ENCODE results near the gene OGA. TPM values are rescaled to one million over a fixed set of nuclear protein-coding genes. Genes with fewer than 3 reads are reported as not detected.

Gene OGA
- total RNA-seq, 1 donor from 2014 or later = 48.4 TPM

DNA sequence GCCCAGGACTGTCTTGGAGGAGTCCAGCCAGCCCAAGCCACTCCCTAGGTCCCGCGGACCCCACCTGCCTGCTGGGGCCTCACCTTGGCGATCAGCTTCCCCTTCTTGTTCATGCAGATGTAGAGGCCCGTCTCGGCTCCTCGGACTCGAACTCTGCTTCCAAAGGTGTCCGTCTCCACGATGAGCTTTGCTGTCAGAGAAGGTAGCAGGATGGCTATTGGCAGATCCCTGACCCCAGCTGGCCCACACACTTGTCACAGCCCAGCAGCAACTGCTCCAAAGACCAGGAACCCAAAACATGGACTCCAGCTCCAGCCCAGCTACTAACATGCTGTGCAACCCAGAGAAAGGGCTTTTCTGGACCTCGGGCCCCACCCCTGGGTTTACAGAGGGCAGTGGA lies 46.9 kb downstream of the OGA start:
- TF ChIP-seq, protein P1, sequence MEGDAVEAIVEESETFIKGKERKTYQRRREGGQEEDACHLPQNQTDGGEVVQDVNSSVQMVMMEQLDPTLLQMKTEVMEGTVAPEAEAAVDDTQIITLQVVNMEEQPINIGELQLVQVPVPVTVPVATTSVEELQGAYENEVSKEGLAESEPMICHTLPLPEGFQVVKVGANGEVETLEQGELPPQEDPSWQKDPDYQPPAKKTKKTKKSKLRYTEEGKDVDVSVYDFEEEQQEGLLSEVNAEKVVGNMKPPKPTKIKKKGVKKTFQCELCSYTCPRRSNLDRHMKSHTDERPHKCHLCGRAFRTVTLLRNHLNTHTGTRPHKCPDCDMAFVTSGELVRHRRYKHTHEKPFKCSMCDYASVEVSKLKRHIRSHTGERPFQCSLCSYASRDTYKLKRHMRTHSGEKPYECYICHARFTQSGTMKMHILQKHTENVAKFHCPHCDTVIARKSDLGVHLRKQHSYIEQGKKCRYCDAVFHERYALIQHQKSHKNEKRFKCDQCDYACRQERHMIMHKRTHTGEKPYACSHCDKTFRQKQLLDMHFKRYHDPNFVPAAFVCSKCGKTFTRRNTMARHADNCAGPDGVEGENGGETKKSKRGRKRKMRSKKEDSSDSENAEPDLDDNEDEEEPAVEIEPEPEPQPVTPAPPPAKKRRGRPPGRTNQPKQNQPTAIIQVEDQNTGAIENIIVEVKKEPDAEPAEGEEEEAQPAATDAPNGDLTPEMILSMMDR (conservative IDR thresholded peaks at IDR 0.05; ENCODE audit: low read depth, low read length) = no peak
- no peak overlapping the region for H3K4me3 ChIP-seq (ENCODE audit: low read depth, low read length)
- DNase-seq (ENCODE audit: low read depth) = no peak

DNA sequence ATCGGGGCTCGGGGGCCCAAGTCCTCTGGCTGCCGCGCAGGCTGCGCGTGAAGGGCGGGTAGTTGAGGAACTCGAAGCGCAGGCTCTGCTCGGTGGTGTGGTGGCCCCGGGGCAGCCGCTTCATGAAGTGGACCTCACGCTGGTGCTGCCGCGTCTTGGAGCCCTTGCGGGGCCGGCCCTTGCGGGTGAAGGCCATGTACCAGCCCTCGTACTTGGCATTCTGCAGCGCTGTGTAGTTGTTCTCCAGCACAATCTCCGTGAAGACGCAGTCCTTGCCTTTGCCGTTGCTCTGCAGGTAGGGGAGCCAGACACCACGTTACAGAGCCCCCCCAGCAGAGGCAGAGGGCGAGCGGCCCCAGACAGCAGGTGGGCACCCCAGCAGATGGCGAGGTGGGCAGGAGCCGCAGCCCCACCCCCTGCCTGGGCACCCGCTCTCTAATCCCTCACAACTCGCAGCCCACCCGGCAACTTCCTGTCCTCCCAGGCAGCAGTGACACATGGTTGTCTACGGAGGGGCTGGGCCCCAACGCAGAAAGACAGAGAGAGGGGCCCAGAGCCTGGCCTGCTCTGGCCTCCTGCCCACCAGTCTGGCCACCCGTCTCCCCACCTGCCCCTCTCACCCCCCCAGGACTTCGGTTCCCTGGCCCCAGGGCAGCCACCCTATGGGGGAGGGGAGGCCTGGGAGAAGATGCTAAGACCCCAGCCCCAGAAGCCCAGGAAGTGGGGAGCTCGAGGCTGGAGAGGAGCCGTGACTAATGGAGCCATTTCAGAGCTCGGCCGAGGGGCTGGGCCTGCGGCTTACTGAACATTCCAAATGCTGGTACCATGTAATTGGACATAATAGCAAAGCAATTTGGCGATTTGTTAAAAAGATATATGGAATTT lies 47.7 kb downstream of the OGA start:
- TF ChIP-seq, protein P1 (conservative IDR thresholded peaks at IDR 0.05; ENCODE audit: low read depth, low read length) = no peak
- no peak overlapping the region for H3K4me3 ChIP-seq (ENCODE audit: low read depth, low read length)
- no peak for DNase-seq (ENCODE audit: low read depth)

DNA sequence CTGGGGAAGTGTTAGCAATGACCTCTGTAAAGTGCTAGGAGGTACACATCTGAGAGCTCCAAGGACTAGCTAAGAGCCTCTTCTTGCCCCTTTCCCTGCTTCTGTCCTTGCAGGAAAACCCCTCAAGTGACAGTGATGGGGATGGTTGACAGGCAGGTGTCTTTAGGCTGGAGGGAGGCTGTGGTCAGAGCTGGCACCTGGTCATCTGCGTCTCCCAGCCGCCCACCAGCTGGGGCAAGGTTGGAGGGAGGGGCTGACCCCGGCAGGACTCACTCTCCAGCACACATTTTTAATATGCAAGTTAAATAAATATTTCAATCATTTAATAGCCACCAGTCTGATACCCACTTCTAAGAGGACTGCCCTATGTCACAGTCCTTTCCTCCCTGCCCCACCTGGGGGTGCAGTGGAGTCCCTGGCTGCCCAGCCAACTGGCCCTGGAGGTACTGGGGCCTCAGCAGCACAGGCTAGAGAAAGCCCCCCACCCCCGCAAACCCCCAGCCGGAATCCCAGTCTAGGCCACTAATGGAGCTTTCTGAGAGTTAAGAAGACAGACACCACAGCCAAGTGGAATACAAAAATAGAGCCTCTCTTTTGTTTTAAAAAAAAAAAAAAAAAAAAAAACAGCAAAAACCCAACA lies 48.6 kb downstream of the OGA start:
- TF ChIP-seq, protein P1 (conservative IDR thresholded peaks at IDR 0.05; ENCODE audit: low read depth, low read length) = no peak
- DNase-seq (ENCODE audit: low read depth) = no peak

DNA sequence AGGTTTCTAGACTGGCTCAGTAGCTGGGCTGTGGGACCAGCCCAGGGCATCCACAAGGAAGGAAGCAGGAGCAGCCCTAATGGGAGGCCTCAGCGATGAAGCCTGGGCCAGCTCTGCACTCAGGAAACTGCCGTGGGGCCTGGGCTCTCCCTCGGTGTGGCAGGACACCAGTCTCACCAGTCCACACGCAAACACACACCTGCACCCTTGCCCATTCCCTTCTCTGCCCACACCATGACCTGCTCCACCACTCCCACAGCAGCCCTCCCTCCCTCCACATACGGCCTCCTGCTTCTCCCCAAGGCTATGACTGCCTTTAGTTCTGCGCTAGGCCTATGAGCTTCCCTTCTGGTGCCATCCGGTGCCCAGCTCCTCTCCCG lies 49.5 kb downstream of the OGA start:
- no peak for DNase-seq (ENCODE audit: low read depth)
- H3K4me3 ChIP-seq (ENCODE audit: low read depth, low read length) = no peak overlapping the region
- TF ChIP-seq, protein P1 (conservative IDR thresholded peaks at IDR 0.05; ENCODE audit: low read depth, low read length) = no peak

More for the DNA sequence above, 48.6 kb downstream of the OGA start:
- no peak overlapping the region for H3K4me3 ChIP-seq (ENCODE audit: low read depth, low read length)

DNA sequence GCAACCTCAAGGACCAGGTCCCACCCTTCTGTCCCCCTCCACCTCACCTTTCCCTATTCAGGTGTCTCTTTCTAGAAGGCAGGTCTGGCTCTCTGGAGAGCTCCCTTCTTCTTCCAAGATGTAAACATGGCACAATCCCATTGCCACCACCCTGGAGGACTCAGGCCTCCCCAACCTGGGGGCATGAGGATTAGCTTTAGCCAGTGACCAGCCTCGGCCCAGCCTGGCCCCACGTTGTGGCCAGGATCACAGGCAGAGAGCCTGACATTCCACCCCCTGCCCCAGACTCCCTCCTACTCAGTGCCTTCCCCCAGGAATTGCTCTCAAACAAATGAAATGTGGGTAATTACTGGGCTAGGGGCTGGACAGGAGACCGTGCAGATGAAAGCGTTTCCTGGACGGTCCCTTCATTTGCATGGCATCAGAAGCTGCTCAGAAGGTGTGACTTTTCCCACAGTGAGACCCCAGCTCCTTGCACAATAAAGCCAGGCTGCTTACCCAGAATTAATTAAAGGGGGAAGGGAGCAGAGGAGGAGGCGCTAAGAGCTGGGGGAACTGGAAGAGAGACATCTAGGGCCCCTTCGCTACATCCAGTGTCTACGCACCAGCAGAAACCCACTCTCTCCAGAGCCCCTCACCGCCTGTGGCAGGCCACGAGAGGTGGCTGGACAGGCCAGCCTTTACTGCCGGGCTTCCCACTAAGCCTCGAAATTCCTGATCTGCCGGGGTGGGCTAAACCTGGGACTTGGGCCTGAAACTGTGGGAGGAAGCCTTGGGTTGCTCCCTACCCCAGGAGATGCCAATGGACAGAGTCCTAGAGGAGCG lies 50.1 kb downstream of the OGA start:
- H3K4me3 ChIP-seq (ENCODE audit: low read depth, low read length) = no peak overlapping the region
- TF ChIP-seq, protein P1 (conservative IDR thresholded peaks at IDR 0.05; ENCODE audit: low read depth, low read length) = no peak
- no peak for DNase-seq (ENCODE audit: low read depth)

DNA sequence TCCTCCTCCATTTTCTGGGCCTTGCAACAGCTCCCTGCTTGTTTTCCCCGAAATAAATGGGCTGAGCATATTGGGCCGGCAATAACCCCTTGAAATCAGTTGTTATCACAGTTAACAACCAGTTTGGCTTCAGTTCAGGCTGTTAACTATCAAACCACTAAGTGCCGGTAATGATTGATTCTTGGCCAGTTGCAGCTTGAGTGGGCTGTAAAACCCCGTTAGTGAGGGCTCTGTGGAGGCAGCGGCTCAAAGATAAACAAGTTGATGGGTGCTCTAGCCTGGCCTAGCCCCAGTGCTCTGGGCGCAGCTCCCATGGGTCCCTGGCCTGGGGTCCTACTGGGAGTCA lies 50.7 kb downstream of the OGA start:
- TF ChIP-seq, protein P1 (conservative IDR thresholded peaks at IDR 0.05; ENCODE audit: low read depth, low read length) = no peak
- no peak for DNase-seq (ENCODE audit: low read depth)
- no peak overlapping the region for H3K4me3 ChIP-seq (ENCODE audit: low read depth, low read length)

Measured in epithelial cell of proximal tubule (primary cell).